Measurements from ENCODE around the gene KCNQ5.
"Not testable (repeated sequence)": the region's sequence is repeated elsewhere in the genome, so short reads cannot be mapped to it uniquely, and the experiment has no call there.

KCNQ5 gene

DNA sequence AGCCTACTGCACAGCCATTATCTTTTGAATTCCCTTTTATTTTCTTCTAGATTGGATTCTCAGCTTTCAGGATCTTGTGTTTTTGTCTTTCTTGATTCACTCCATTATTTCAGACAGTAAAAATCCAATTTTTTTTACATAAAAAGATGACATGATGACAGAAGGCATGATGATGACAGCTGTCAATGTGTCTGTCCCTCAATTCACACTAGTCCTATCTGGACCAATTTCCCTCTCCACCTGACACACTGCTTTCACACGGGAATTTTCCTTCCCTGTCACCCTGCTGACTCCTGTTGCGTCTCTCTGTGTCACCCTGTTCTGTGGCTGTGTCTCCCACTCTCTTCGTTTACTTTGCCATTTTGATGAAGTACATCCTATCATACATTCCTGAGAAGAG is 529.9 kb downstream of the KCNQ5 start:
- DNase-seq, result no peak

DNA sequence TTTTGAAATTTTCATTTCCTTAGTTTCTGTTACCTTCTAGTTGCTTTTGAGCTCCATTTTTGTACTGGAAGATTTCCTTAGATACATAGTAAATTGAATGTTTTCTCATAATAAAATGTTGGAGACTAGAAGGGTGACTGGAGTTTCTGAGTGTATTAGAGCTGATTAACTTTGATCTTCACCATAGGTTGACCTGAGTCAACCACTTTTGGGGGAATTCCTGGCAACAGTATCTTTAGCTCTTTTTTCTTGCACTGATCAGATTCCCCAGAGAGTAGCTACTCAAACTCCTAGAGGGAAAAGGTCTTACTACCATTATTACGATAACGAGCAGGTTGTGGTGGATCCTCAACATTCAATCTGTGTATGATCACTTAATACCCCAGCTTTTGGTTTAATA is 530.7 kb downstream of the KCNQ5 start:
- no peak for DNase-seq

GRCh38 chr6:73152966-73153757 is 531.3 kb downstream of the KCNQ5 start:
- no peak for DNase-seq

- DNase-seq, result no peak
Measured at GRCh38 chr6:73156793-73157767, 535.2 kb downstream of the KCNQ5 start.

DNA sequence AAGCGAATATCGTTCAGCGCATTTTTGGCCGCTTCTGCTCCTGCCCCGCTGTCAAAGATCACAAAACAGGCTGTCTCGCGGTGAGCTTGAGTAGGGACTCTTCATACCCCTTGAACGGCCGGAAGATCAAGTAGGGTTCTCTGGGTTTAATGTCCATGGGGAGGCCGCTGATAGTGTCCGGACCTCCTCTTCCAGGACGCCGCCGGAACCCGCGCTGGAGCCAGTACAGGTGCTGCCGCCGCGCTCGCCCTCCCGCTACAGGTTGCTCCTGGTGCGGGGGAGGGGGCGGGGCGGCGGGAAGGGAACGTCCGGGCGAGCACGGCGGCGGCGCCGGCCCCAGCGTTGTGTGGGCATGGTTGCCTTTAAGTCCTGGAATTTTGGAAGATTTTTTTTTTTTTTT is 536.0 kb downstream of the KCNQ5 start:
- DNase-seq, result no peak

- no peak for DNase-seq
Measured at GRCh38 chr6:73169111-73169510, 547.2 kb downstream of the KCNQ5 start.

DNA sequence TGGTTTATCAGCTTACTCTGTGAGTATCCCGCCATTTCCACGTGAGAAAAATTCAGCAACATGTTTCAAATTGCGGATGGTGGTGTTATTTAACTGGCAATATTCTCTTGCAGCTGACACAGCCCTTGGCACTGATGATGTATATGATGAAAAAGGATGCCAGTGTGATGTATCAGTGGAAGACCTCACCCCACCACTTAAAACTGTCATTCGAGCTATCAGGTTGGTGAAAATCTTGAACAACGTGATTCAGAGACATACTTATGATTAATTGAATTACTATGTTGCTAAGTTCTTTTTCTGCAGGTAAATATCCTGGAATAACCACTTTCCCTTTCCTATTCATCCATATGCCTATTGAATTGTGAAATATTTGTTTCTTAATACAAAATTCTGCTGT is 547.8 kb downstream of the KCNQ5 start:
- no peak for DNase-seq

GRCh38 chr6:73174646-73175045 is 552.8 kb downstream of the KCNQ5 start:
- DNase-seq, result no peak

- DNase-seq, result no peak
Measured at GRCh38 chr6:73176057-73176456, 554.2 kb downstream of the KCNQ5 start.

DNA sequence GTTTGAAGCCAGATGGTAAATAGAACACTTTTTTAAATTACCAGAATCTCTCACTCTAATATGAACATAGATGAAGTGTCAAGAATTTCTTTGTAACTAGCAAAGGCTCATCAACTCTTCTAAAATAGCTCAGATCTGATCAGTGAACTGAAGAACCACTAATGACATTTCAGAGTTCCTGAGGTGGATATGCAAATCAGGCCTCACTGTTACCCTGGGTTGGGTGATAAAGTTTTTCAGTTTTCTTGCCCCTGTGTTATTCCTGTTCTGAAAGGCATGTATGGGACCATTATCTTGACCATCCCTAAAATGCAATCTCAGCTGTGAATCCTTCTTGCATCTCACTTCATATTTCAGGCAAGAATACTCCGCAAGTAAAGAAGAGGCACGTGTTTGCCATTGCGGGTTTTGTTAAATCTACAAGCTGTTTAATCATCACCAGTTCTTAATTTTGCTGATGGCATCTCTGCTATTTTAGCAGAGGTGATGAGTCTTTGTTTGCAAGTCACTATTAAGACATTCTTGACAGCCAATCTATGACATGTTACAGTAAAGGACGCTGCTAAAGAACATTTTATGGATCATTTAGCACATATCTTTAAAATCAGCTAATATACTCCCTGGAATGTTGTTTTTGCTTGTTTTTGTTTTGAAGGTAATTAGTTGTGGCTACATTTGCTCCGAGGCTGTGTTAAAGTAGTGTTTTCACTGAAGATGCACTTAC is 555.5 kb downstream of the KCNQ5 start:
- DNase-seq, result no peak

DNA sequence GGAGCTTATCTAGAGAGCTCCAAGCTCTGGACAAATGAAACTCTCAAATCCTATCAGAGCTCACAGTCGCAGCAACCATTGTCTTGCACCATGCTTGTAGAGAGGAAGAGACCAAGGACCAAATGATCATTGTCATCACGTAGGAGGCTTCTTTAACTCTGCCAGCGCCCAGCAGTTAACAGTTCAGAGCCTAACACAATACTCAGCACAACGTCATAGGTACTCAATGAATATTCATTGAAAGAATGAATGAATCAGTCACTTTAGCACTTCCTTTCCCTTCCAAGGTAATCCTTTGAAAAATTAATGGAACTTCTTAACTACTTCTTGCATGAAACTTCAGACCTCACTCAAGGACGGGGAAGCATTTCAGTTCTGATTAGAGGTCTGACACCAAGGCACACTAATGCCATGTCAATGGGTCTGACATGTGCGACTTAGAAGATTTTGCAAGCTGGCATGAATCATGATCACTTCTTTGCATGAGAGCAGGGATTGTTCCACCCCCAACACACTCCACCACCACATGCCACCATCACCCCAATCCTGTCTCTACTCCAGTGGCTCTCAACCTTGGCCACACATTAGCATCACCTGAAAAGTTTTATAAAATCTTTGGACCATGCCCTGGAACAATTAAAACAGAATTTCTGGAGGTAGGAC is 558.3 kb downstream of the KCNQ5 start:
- no peak for DNase-seq

- DNase-seq, result peak; percentile 82 to 83
Measured at GRCh38 chr6:73180763-73181619, 559.1 kb downstream of the KCNQ5 start.

GRCh38 chr6:73182021-73182607 is 560.2 kb downstream of the KCNQ5 start:
- DNase-seq, result no peak

DNA sequence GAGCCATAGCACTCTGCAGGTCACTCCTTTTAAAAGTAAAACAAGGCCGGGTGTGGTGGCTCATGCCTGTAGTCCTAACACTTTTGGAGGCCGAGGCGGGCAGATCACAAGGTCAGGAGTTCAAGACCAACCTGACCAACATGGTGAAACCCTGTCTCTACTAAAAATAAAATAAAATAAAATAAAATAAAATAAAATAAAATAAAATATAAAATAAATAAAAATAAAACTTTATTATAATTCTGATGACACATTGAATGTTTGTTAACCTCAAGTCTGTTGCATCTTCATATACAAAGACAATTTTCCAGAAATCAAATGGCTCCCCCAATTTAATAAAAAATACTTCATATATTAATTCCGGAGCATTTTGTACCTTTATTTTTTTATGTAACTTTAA is 571.4 kb downstream of the KCNQ5 start:
- DNase-seq, result not testable (repeated sequence)

DNA sequence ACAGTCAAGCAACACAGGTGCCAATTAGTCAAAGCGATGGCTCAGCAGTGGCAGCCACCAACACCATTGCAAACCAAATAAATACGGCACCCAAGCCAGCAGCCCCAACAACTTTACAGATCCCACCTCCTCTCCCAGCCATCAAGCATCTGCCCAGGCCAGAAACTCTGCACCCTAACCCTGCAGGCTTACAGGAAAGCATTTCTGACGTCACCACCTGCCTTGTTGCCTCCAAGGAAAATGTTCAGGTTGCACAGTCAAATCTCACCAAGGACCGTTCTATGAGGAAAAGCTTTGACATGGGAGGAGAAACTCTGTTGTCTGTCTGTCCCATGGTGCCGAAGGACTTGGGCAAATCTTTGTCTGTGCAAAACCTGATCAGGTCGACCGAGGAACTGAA is 572.9 kb downstream of the KCNQ5 start:
- no peak for DNase-seq

DNA sequence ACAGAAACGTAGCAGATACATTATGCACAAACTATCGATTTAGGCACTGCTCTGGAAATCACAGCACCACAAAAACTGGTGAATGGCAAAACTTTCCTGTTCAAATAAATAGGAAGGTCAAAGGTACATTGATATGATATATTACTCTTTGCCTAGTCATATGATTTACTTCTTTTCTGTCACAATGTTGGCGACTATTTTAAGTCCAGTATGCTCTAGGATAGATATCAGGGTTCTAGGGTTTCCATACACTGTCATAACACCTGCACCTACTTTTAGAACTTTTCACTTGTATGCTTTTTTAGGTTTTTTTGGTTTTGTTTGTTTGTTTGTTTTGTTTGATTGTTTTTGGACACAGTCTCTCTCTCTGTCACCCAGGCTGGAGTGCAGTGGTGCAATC is 578.4 kb downstream of the KCNQ5 start:
- DNase-seq, result no peak

- no peak for DNase-seq
Measured at GRCh38 chr6:73200735-73201134, 578.9 kb downstream of the KCNQ5 start.

DNA sequence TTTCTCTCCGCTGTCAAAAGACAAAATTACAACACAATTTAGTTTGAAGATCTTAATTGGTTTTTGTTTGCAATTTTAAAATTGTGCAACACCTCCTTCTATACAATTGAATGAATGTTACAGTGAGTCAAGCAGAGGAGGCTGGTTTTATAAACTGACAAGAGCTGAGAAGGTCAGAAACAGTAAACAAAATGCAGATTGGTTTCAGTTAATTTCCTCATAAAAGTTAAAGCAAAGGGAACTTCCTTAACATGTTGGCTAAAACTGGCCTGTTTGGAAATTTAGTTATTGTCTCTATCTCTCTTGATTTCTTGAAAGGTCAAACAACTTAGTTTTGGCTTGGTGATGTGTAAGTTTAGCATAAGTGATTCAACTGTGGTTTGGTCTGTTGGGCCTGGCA is 581.2 kb downstream of the KCNQ5 start:
- DNase-seq, result no peak

DNA sequence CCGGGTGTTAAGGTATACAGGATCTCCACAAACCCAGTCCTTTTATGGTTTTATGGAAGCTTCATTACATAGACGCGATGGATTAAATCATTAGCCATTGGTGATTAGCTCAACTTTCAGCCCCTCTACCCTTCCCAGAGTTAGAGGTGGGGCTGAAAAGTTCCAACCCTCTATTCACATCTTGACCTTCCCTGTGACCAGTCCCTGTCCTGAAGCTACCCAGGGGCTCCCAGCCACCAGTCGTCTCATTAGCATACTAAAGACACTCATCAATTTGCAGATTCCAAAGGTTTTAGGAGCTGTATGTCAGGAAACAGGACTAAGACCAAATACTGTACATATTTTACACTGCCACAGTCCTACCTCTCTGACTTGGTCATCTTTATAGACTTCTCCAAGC is 582.4 kb downstream of the KCNQ5 start:
- DNase-seq, result no peak

DNA sequence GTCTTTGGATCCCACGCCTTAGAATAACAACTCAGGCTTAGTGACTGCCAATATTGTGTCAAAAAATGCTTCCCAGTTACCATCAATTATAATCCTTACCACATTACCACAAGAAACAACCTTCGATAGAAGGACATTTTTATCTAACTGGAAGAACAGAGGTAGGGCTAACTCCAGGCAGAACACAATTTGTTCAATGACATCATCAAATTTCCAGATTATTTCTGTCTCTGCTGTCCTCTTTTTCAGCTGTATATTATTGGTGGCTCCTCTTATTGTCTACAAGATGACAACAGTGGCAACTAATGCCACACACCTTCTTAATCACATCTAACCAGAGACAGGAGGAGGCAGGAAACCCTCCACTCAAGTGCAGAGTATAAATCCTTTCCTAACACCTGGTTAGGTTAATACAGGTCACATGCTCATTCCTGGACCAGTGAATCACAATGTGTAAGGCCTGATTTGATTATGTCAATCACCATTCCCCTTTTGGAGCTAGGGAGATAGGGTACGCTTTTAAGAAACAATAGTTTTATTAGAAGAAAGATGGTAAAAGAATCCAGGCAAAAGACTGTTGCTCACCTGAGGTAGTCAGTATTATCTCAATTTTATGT is 585.5 kb downstream of the KCNQ5 start:
- DNase-seq, result no peak

GRCh38 chr6:73209117-73209516 is 587.3 kb downstream of the KCNQ5 start:
- DNase-seq, result no peak
